ENCODE data around the gene TAF6L. TPM values are rescaled to one million over a fixed set of nuclear protein-coding genes. Genes with fewer than 3 reads are reported as not detected.

TAF6L gene
- 10 to 100 TPM; 13.5 to 43.2 (median 21.4) TPM for total RNA-seq

- H3K4me3 ChIP-seq, result peak within 1 kb of the TSS; percentile 74 to 87 (median 76)
- H3K36me3 ChIP-seq, result peaks cover 0 to 26% of the 10 kb centered on the region in 2 donors
- intact Hi-C loops (cut with DNase I; ENCODE audit: low total_unique reads) (loop anchor here (5.0 kb wide), 2 partner anchors 86 to 179 kb away; partner anchors contain the start of gene TUT1), in situ Hi-C loops (cut with MboI; ENCODE audit: low sequenced_read_pairs in 4 of 4) (no loop called here)
- H3K27ac ChIP-seq, result peak within 1 kb of the TSS; percentile 89 to 99 (median 96)
- peak; percentile 92 to 97 for ATAC-seq
- TF ChIP-seq CTCF (IDR thresholded peaks at IDR 0.05 in 4 of 5, conservative IDR thresholded peaks at IDR 0.05 in 1 of 5), result peak in 1 of 5 experiments; percentile 38
- peak in 1 of 2 donors; percentile 45 for TF ChIP-seq POLR2A (IDR thresholded peaks at IDR 0.05)
- DNase-seq, result peak; percentile 99
- no peaks in the 10 kb centered on the region for H3K27me3 ChIP-seq
- no peaks in the 10 kb centered on the region for H3K9me3 ChIP-seq
- peaks cover 18 to 23% of the 10 kb centered on the region in 2 donors for H3K4me1 ChIP-seq
These were observed at the start of gene TAF6L for GRCh38 chr11:62771144-62772021. Gene TAF6L, plus strand, starts transcription at chr11:62771396. Its CDS starts 4,388 bp downstream, at chr11:62775784.

- ATAC-seq, result no peak
- Histone ChIP-seq H3K4me1 (peaks cover 29% of the 10 kb centered on the region in 2 donors), H3K9me3 (no peaks in the 10 kb centered on the region), H3K36me3 (peaks cover 8 to 71% of the 10 kb centered on the region in 2 donors), H3K27ac (peak overlapping the region in 1 of 4 donors; percentile 14), H3K4me3 (no peak overlapping the region), H3K27me3 (no peaks in the 10 kb centered on the region)
- DNase-seq, result no peak
- in situ Hi-C loops (cut with MboI; ENCODE audit: low sequenced_read_pairs in 4 of 4) (loop anchor here in 1 of 4 donors (25.0 kb wide), 1 partner anchor 110 kb away; the partner anchor contains the start of genes B3GAT3, EML3, MTA2 and ROM1), intact Hi-C loops (cut with DNase I; ENCODE audit: low total_unique reads) (no loop called here)
- TF ChIP-seq POLR2A (IDR thresholded peaks at IDR 0.05) (no peak), CTCF (IDR thresholded peaks at IDR 0.05 in 4 of 5, conservative IDR thresholded peaks at IDR 0.05 in 1 of 5) (no peak)
These were observed 49.2 kb upstream of the TAF6L start for GRCh38 chr11:62721994-62722393.

- peaks cover 8 to 49% of the 10 kb centered on the region in 2 donors for H3K36me3 ChIP-seq
- peaks cover 27 to 32% of the 10 kb centered on the region in 2 donors for H3K4me1 ChIP-seq
- TF ChIP-seq CTCF (IDR thresholded peaks at IDR 0.05 in 4 of 5, conservative IDR thresholded peaks at IDR 0.05 in 1 of 5), result no peak
- no peak for TF ChIP-seq POLR2A (IDR thresholded peaks at IDR 0.05)
- H3K27me3 ChIP-seq, result no peaks in the 10 kb centered on the region
- H3K9me3 ChIP-seq, result no peaks in the 10 kb centered on the region
- no peak for DNase-seq
- in situ Hi-C loops (cut with MboI; ENCODE audit: low sequenced_read_pairs in 4 of 4), result loop anchor here in 1 of 4 donors (25.0 kb wide), 1 partner anchor 112 kb away; the partner anchor contains the start of genes B3GAT3, EML3, MTA2 and ROM1
- no peak for ATAC-seq
- H3K4me3 ChIP-seq, result peak overlapping the region in 3 of 4 donors; percentile 79 to 95 (median 81)
- intact Hi-C loops (cut with DNase I; ENCODE audit: low total_unique reads), result no loop called here
- peak overlapping the region; percentile 87 to 94 (median 90) for H3K27ac ChIP-seq
These were observed 47.0 kb upstream of the TAF6L start for GRCh38 chr11:62724171-62724570.

- H3K4me1 ChIP-seq, result peaks cover 41 to 46% of the 10 kb centered on the region in 2 donors
- DNase-seq, result no peak
- no peaks in the 10 kb centered on the region for H3K27me3 ChIP-seq
- peak overlapping the region; percentile 87 to 94 (median 90) for H3K27ac ChIP-seq
- peak overlapping the region; percentile 63 to 95 (median 80) for H3K4me3 ChIP-seq
- no peak for ATAC-seq
- in situ Hi-C loops (cut with MboI; ENCODE audit: low sequenced_read_pairs in 4 of 4), result no loop called here
- H3K36me3 ChIP-seq, result peaks cover 5 to 34% of the 10 kb centered on the region in 2 donors
- intact Hi-C loops (cut with DNase I; ENCODE audit: low total_unique reads), result loop anchor here (5.0 kb wide), 1 partner anchor 132 kb away; no protein-coding TSS in a partner anchor
- no peaks in the 10 kb centered on the region for H3K9me3 ChIP-seq
- TF ChIP-seq CTCF (IDR thresholded peaks at IDR 0.05 in 4 of 5, conservative IDR thresholded peaks at IDR 0.05 in 1 of 5), result no peak
- no peak for TF ChIP-seq POLR2A (IDR thresholded peaks at IDR 0.05)
These were observed 45.5 kb upstream of the TAF6L start for GRCh38 chr11:62725646-62726045.
